Ishikawa (cell line): ENCODE results near the gene NT5DC3.

Experiments used
- CEBPB ChIP-seq: IDR thresholded peaks from 2 replicates; pipeline ENCODE4 v1.6.1; 2012
- CREB1 ChIP-seq: IDR thresholded peaks from 2 replicates; pipeline ENCODE4 v1.6.1; 2012; ENCODE audit warnings: low read depth
- EGR1 ChIP-seq: IDR thresholded peaks from 2 replicates; pipeline ENCODE4 v1.6.1; 2012
- EP300 ChIP-seq: IDR thresholded peaks from 2 replicates; pipeline ENCODE4 v1.6.1; 2012; ENCODE audit warnings: borderline replicate concordance
- FOXM1 ChIP-seq: IDR thresholded peaks from 2 replicates; pipeline ENCODE4 v1.6.1; 2012; ENCODE audit warnings: low read depth, borderline replicate concordance
- NFIC ChIP-seq: IDR thresholded peaks from 2 replicates; pipeline ENCODE4 v1.6.1; 2012
- RAD21 ChIP-seq: IDR thresholded peaks from 2 replicates; pipeline ENCODE4 v1.6.1; 2012; ENCODE audit warnings: low read depth
- TAF1 ChIP-seq: IDR thresholded peaks from 2 replicates; pipeline ENCODE4 v1.6.1; 2012; ENCODE audit warnings: low read depth, mild to moderate bottlenecking
- TCF12 ChIP-seq: IDR thresholded peaks from 2 replicates; pipeline ENCODE4 v1.6.1; 2012; ENCODE audit warnings: low read depth
- TEAD4 ChIP-seq: IDR thresholded peaks from 2 replicates; pipeline ENCODE4 v1.6.1; 2012
- YY1 ChIP-seq: IDR thresholded peaks from 2 replicates; pipeline ENCODE4 v1.6.1; 2012; ENCODE audit warnings: low read depth
- ZBTB7A ChIP-seq: IDR thresholded peaks from 2 replicates; pipeline ENCODE4 v1.6.1; 2012; ENCODE audit warnings: low read depth
- TF ChIP-seq, protein P1 (sequence below): IDR thresholded peaks from 2 replicates; pipeline ENCODE4 v1.6.1; 2012
- TF ChIP-seq, protein P2 (sequence below): IDR thresholded peaks from 2 replicates; pipeline ENCODE4 v1.6.1; 2012; ENCODE audit warnings: low read depth, mild to moderate bottlenecking
- TF ChIP-seq, protein P3 (sequence below): IDR thresholded peaks from 2 replicates; pipeline ENCODE4 v1.6.1; 2012

The NT5DC3 gene

DNA sequence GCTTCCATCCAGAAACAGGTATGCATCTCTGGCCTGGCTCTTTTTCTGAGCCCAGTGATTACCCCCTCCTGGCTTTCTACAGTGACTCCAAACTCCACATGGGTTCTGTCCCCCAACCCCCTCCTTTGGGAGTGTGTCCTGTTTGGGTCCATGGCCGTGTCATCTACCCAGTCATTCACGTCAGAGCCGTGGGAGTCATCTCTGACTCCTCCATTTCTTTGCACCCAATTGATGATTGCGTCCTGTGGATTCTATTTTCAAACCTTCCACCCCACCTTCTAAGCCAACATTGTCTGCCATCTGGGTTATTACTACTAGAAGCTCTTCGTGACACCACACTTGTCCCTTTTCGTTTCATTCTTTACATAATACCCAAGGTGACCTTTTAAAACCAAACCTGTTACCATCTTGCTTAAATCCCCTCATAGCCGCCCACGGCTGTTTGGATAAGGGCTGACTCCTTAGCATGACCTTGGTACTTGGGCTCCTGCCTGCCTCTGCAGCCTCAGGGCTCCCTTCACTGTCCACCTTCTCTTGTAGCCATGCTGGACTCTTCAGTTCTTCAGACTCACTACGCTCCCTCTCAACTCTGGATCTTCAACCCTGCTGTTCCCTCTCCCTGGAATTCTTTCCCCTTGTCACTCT, 38.1 kb upstream of the NT5DC3 start:
- no peak for TF ChIP-seq CEBPB
- no peak for TF ChIP-seq CREB1

DNA sequence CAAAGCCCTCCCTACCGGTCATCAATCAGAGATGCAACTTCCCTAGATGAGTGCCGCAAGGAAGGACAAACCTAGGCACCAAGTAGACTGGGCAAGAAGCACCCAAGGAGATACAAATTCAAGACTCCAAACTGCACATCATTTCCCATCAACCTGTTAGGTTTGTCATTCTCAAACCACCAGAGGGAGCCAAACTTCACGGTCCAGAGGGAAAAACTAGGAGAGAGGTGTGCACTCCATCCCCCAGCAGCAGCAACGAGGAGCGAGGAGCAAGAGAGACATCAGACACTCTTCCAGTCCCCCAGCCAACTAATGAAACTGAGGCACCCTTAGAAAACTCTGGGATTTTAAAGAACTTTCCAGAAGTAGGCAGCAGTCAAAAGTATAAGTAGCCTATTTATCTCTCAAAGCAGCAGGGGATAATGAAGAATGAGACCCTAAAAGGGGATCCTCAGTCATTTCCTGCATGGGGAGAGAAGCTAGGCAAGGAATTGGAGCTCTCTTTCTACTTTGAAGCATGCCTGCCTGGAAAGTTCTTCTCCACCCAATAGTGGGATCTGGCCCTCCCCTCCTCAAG, 37.0 kb upstream of the NT5DC3 start:
- TF ChIP-seq, protein P1, sequence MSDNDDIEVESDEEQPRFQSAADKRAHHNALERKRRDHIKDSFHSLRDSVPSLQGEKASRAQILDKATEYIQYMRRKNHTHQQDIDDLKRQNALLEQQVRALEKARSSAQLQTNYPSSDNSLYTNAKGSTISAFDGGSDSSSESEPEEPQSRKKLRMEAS: 0 out of 2 replicates have a peak, but pooled peaks have one; percentile 30
- TF ChIP-seq RAD21: peak; percentile 89
- no peak for TF ChIP-seq YY1

DNA sequence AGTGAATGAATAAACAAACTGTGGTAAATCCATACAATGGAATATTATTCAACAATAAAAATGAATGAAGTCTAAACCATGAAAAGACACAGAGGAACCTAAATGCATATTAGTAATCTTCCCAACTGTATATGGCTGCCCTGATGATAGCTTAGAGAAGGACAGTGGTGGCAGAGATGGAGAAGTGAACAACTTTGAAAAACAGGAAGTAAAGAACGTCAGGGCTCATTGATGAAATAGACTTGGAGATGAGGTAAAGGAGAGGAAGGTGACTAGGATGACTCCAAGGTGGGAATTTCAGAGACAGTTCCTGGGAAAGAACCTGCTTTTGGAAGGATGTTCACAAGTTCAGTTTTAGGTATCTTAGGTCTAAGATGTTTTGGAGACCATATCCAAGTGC, 36.3 kb upstream of the NT5DC3 start:
- TF ChIP-seq CEBPB (no peak), TEAD4 (no peak), FOXM1 (no peak), RAD21 (no peak), YY1 (no peak), TAF1 (no peak), EGR1 (no peak), EP300 (no peak), ZBTB7A (no peak), CREB1 (no peak), NFIC (no peak), TCF12 (no peak)
- TF ChIP-seq, protein P2, sequence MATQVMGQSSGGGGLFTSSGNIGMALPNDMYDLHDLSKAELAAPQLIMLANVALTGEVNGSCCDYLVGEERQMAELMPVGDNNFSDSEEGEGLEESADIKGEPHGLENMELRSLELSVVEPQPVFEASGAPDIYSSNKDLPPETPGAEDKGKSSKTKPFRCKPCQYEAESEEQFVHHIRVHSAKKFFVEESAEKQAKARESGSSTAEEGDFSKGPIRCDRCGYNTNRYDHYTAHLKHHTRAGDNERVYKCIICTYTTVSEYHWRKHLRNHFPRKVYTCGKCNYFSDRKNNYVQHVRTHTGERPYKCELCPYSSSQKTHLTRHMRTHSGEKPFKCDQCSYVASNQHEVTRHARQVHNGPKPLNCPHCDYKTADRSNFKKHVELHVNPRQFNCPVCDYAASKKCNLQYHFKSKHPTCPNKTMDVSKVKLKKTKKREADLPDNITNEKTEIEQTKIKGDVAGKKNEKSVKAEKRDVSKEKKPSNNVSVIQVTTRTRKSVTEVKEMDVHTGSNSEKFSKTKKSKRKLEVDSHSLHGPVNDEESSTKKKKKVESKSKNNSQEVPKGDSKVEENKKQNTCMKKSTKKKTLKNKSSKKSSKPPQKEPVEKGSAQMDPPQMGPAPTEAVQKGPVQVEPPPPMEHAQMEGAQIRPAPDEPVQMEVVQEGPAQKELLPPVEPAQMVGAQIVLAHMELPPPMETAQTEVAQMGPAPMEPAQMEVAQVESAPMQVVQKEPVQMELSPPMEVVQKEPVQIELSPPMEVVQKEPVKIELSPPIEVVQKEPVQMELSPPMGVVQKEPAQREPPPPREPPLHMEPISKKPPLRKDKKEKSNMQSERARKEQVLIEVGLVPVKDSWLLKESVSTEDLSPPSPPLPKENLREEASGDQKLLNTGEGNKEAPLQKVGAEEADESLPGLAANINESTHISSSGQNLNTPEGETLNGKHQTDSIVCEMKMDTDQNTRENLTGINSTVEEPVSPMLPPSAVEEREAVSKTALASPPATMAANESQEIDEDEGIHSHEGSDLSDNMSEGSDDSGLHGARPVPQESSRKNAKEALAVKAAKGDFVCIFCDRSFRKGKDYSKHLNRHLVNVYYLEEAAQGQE: no peak
- TF ChIP-seq, protein P3, sequence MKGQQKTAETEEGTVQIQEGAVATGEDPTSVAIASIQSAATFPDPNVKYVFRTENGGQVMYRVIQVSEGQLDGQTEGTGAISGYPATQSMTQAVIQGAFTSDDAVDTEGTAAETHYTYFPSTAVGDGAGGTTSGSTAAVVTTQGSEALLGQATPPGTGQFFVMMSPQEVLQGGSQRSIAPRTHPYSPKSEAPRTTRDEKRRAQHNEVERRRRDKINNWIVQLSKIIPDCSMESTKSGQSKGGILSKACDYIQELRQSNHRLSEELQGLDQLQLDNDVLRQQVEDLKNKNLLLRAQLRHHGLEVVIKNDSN: no peak
- TF ChIP-seq, protein P1: no peak

DNA sequence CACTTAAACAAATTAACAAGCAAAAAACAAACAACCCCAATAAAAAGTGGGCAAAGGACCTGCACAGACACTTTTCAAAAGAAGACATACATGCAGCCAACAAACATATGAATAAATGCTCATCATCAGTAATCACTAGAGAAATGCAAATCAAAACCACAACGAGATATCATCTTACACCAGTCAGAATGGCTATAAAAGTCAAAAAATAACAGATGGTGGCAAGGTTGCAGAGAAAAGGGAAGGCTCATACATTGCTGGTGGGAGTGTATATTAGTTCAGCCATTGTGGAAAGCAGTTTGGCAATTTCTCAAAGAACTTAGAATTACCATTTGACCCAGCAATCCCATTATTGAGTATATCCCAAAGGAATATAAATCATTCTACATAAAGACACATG, 34.6 kb upstream of the NT5DC3 start:
- TF ChIP-seq EP300: no peak
- TF ChIP-seq TAF1: no peak
- TF ChIP-seq, protein P2: no peak
- no peak for TF ChIP-seq RAD21
- TF ChIP-seq YY1: no peak
- TF ChIP-seq TCF12: no peak
- TF ChIP-seq TEAD4: no peak
- no peak for TF ChIP-seq ZBTB7A
- TF ChIP-seq, protein P3: no peak
- TF ChIP-seq CREB1: no peak
- TF ChIP-seq NFIC: no peak
- no peak for TF ChIP-seq EGR1
- no peak for TF ChIP-seq FOXM1

DNA sequence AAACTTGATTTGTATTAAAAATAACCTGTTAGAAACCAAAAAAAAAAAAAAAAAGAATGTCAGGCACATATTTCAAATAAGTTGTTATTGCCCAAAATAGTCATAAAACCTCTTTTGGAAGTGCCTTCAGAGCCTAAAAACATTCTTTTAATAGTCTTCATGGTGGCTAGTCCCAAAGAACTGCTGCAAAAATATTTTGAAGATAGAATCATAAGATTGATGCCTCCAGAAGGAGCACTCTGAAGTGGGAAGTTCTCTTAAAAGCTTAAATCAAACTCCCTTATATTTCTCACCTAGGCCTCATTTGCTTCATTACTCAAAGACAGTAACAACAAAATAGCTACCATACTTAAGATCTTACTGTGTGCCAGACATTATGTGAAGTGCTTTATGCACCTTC, 27.2 kb upstream of the NT5DC3 start:
- TF ChIP-seq FOXM1: no peak
- no peak for TF ChIP-seq ZBTB7A
- no peak for TF ChIP-seq EP300
- no peak for TF ChIP-seq NFIC
- TF ChIP-seq, protein P1: no peak
- no peak for TF ChIP-seq YY1
- TF ChIP-seq CREB1: no peak
- TF ChIP-seq CEBPB: no peak
- TF ChIP-seq RAD21: no peak
- no peak for TF ChIP-seq TCF12

DNA sequence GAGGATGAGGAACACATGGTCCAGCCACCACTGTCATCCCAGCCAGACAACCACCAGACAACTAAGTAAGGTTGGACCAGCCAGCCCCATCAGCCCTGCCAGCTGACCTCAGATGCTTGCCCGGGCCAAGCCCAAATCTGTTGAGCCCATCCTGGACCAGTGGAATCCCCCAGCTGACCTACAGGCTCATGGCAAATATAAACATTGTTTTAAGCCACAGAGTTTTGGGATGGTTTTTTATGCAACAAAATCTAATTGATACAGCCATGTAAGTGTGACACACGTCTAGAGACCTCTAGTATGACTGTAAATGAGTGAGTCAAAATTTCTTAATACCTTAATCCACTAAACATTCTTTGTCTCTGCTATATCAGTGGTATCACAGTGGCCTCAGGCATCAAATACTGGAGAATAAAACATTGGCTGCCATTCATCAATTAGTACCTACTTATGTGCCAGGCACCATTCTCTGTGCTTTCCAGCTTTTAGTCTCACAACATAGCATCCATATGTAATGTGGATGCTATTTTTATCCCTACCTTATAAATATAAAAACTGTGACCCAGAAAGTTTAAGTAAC, 24.2 kb upstream of the NT5DC3 start:
- no peak for TF ChIP-seq TEAD4
- TF ChIP-seq TCF12: no peak
- no peak for TF ChIP-seq YY1
- TF ChIP-seq FOXM1: no peak
- no peak for TF ChIP-seq TAF1
- TF ChIP-seq, protein P1: no peak
- TF ChIP-seq CREB1: no peak
- TF ChIP-seq, protein P3: no peak
- no peak for TF ChIP-seq EGR1
- TF ChIP-seq ZBTB7A: no peak
- TF ChIP-seq, protein P2: no peak
- TF ChIP-seq CEBPB: no peak
